Esophagus muscularis mucosa (tissue), 3 donors: Measurements from ENCODE around the gene NXT1.

Source experiments
- POLR2AphosphoS5 ChIP-seq, 2 donors: sonication (generic); formaldehyde crosslinking; IDR thresholded peaks; one replicate each; pipeline ENCODE4 v1.6.1; 2017; ENCODE audit warnings: antibody characterized with exemption in 2 of 2
- TF ChIP-seq, protein P1 (sequence below), 3 experiments: fragments of 200-600 bp in 2 of 3; fragments of 450-650 bp in 1 of 3; sonication (generic) in 2 of 3; IDR thresholded peaks; one replicate each; pipeline ENCODE4 v1.5.1; 2017 to 2019; ENCODE audit warnings: antibody characterized with exemption in 3 of 3, mild to moderate bottlenecking in 2 of 3, moderate library complexity in 1 of 3

DNA sequence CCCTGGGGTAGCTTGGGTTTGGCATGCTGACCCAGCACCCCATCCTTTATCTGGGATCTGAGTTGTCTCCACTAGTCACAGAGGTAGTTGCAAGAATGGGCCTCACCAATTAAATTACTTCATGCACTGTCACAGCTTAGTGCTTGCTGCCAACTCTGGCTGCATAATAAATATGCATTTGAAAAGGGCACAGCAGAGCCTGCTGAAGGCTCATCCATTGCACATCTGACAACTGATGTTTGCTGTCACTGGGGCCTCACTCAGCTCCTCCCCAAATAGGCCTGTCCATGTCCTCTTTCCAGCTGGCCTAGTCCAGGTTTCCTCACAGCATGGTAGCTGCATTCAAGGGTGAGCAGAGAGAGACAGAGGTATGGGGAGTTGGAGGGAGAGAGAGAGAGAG is 13.3 kb upstream of the NXT1 start:
- TF ChIP-seq, protein P1, sequence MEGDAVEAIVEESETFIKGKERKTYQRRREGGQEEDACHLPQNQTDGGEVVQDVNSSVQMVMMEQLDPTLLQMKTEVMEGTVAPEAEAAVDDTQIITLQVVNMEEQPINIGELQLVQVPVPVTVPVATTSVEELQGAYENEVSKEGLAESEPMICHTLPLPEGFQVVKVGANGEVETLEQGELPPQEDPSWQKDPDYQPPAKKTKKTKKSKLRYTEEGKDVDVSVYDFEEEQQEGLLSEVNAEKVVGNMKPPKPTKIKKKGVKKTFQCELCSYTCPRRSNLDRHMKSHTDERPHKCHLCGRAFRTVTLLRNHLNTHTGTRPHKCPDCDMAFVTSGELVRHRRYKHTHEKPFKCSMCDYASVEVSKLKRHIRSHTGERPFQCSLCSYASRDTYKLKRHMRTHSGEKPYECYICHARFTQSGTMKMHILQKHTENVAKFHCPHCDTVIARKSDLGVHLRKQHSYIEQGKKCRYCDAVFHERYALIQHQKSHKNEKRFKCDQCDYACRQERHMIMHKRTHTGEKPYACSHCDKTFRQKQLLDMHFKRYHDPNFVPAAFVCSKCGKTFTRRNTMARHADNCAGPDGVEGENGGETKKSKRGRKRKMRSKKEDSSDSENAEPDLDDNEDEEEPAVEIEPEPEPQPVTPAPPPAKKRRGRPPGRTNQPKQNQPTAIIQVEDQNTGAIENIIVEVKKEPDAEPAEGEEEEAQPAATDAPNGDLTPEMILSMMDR (IDR thresholded peaks at IDR 0.05), result no peak
- no peak for TF ChIP-seq POLR2AphosphoS5 (IDR thresholded peaks at IDR 0.05)
